Fibroblast of mammary gland (primary cell): ENCODE measurements around the gene CTDSPL2.
A peak's percentile ranks its signal among the peaks of the same experiment; 100 is the strongest.
"Not testable (repeated sequence)": the region's sequence is repeated elsewhere in the genome, so short reads cannot be mapped to it uniquely, and the experiment has no call there.

Experiments
- DNase-seq: peaks from one replicate; pipeline ENCODE4 v3.0.0-alpha.2; 2010; ENCODE audit warnings: low read depth
- H3K4me3 ChIP-seq: 2 replicates; pipeline ENCODE4 v1.5.1; 2011; ENCODE audit warnings: low read depth, mild to moderate bottlenecking, low read length, moderate library complexity; ENCODE audit not compliant: control insufficient read depth
- TF ChIP-seq, protein P1 (sequence below): conservative IDR thresholded peaks from 2 replicates; pipeline ENCODE4 v1.5.1; 2011; ENCODE audit warnings: low read depth, low read length, inconsistent platforms; ENCODE audit not compliant: control insufficient read depth, insufficient read depth

Gene CTDSPL2

DNA sequence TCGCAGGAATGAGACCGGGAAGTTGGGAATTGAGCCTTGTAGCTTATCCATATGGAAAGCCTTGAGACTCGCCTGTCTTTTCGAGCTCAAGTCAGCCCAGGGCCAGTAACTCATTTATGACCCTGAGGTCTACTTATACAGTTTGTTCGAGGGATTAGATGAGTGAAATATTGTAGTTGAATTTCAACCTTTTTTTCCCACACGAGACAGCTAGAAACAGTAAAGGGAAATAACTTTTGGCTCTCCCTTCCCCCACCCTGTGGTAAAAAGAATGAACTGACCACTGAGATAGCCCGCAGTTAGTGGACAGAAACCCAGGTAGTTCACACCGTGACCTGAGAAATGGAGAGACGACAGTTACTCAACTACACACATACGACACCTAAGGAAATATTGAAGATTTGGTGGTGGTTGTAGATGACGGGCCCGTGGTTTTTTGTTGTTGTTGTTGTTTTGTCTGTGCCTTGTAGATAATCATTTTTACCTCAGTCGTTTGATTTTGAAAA, 110.4 kb downstream of the CTDSPL2 start:
- H3K4me3 ChIP-seq, result peak overlapping the region; percentile 68
- DNase-seq, result peak; percentile 51
- TF ChIP-seq, protein P1, sequence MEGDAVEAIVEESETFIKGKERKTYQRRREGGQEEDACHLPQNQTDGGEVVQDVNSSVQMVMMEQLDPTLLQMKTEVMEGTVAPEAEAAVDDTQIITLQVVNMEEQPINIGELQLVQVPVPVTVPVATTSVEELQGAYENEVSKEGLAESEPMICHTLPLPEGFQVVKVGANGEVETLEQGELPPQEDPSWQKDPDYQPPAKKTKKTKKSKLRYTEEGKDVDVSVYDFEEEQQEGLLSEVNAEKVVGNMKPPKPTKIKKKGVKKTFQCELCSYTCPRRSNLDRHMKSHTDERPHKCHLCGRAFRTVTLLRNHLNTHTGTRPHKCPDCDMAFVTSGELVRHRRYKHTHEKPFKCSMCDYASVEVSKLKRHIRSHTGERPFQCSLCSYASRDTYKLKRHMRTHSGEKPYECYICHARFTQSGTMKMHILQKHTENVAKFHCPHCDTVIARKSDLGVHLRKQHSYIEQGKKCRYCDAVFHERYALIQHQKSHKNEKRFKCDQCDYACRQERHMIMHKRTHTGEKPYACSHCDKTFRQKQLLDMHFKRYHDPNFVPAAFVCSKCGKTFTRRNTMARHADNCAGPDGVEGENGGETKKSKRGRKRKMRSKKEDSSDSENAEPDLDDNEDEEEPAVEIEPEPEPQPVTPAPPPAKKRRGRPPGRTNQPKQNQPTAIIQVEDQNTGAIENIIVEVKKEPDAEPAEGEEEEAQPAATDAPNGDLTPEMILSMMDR, result no peak

DNA sequence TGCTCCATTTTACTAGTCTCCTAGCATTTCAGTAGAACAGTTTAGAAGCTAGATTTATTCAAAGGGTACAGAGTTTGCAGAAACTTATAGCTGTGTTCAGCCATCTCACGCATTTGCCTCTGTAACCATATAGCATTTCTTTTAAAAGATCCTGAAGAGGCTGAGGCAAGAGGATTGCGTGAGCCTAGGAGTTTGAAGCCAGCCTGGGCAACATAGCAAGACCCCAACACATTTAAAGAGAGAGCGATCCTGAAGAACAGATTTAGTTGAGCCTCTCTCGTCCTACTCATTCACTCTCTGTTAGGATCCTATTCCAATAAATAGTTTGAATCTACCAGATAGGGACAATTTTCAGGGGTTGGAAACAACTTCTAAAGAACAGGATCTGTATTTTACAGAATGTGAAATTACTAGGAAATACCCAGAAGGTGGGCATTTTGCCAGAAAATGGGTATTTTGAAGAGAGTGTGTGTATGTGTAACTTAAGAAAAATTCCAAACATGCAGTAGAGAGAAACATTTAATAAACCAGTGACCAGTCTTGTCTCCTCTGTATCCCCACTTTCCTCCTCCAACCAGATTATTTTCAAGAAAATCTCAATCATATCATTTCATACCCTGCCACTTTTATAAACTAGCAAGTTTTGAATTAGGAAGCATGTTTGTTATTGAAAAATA, 114.0 kb downstream of the CTDSPL2 start:
- H3K4me3 ChIP-seq, result no peak overlapping the region
- DNase-seq, result peak; percentile 74
- TF ChIP-seq, protein P1, result no peak

DNA sequence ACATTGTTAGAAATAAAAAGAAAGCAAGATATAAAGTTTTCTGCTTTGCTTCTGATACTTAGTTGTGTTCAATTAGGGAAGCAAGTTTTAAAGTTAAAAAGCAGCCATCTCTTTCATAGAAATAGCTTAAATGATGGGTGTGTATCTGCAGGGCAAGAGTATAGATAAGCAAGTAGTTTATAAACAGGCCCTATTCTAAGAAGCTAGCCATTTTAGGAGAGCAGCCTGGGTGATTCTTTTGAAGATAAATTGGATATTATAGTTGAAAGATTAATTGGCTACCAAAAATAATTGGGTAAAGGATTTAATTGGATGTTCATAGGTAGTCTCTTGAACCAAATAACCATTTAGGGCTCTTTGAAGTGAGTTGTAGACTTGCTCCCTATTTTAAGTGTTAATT, 115.2 kb downstream of the CTDSPL2 start:
- no peak for DNase-seq
- TF ChIP-seq, protein P1, result no peak
- no peak overlapping the region for H3K4me3 ChIP-seq

DNA sequence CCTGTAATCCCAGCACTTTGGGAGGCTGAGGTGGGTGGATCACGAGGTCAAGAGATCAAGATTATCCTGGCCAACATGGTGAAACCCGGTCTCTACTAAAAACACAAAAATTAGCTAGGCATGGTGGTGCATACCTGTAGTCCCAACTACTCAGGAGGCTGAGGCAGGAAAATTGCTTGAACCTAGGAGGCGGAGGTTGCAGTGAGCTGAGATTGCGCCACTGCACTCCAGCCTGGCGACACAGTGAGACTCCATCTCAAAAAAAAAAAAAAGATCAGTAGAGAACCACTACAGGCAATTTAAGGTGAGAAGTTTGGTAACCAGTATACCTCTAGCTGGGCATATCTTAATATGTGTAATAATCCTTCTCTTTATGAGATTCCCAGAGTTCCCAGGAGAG, 117.3 kb downstream of the CTDSPL2 start:
- not testable (repeated sequence) for DNase-seq, H3K4me3 ChIP-seq

DNA sequence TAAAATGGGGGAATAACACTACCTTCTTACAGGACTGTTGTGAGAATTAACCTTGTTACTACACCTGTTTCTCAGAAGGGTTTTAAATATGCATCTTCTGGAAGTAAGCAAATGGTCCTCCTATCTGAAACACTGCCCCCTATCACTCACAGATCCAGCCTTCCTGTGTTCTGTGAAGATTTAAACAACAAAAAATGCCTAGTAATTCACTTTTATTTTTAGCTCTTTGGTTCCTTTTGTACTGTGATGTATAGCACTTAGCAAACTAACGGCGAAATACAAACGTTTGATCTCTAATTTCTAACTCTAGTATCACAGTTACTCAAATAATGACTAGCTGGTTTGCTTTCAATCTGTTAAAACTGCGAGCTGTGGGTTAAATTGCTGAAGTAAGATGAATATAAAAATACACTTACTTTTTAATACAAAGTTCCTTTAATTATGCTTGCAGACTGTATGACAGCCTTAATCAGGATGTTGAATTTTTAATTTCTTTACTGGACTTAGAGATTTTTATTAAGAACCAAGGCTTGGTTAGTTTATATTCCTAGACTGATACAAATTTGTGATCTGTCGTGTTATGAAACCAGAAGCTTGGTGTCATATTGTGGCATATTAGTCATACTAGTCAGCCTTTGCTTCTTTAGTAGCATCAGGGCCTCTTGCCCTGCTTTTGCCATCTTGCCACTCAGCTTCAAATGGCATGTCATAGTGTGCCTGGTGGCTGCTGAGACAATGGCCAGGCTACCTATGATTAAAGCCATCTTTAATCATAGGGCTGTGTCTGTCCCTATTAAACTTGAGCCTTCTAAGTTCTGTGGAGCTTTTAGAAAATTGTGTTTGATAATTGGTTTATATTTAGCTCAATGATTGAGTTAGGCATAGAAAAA, 118.7 kb downstream of the CTDSPL2 start:
- TF ChIP-seq, protein P1, result peak; percentile 46
- H3K4me3 ChIP-seq, result no peak overlapping the region
- DNase-seq, result peak; percentile 47

DNA sequence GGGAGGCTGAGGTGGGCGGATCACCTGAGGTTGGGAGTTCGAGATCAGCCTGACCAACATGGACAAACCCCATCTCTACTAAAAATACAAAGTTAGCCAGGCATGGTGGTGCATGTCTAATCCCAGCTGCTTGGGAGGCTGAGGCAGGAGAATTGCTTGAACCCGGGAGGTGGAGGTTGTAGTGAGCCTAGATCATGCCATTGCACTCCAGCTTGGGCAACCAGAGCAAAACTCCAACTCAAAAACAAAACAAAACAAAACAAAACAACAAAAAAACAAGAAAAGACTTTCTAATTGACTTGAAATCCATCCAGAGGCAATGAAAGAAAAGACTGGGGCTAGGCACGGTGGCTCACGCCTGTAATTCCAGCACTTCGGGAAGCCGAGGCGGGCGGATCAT, 121.7 kb downstream of the CTDSPL2 start:
- not testable (repeated sequence) for DNase-seq, H3K4me3 ChIP-seq

DNA sequence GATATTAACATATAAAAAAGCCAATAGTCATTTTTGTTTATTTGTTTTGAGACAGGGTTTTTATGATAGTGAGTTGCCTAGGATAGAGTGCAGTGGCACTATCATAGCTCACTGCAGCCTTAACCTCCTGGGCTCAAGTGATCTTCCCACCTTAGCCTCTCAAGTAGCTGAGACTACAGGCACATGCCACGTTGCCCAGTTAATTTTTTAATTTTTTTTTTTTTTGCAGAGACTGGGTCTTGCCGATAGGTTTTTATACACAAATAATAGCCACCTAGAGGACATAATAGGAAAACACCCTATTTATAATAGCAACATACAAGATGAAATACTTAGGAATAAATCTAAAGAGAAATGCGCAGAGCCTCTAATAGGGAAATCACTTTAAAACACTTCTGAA, 122.8 kb downstream of the CTDSPL2 start:
- DNase-seq, result peak; percentile 66
- TF ChIP-seq, protein P1, result peak; percentile 35
- no peak overlapping the region for H3K4me3 ChIP-seq
